Measurements from ENCODE around the gene CDA. TPM values are rescaled to one million over a fixed set of nuclear protein-coding genes. Genes with fewer than 3 reads are reported as not detected.

CDA gene
- total and polyA plus RNA-seq, 9 of the 15 experiments (the other 6 are each of a cell fraction or from before 2014, with no cell fraction given): not detected

DNA sequence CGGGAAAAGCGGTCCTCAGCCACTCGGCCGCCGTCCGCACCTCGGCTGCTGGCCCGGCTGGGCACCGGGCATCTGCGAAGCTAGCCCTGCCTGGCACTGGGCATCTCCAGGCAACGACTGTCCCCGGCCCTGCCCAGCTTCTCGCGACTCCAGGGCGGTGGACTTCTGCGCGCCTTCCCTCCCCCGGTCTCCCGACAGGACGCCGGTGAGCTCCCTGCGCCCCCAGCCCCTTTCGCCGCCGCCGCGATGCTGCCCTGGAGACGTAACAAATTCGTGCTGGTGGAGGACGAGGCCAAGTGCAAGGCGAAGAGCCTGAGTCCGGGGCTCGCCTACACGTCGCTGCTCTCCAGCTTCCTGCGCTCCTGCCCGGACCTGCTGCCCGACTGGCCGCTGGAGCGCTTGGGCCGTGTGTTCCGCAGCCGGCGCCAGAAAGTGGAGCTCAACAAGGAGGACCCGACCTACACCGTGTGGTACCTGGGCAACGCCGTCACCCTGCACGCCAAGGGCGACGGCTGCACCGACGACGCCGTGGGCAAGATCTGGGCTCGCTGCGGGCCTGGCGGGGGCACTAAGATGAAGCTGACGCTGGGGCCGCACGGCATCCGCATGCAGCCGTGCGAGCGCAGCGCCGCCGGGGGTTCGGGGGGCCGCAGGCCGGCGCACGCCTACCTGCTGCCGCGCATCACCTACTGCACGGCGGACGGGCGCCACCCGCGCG is 36.0 kb upstream of the CDA start (continued):
- TF ChIP-seq, protein P1, sequence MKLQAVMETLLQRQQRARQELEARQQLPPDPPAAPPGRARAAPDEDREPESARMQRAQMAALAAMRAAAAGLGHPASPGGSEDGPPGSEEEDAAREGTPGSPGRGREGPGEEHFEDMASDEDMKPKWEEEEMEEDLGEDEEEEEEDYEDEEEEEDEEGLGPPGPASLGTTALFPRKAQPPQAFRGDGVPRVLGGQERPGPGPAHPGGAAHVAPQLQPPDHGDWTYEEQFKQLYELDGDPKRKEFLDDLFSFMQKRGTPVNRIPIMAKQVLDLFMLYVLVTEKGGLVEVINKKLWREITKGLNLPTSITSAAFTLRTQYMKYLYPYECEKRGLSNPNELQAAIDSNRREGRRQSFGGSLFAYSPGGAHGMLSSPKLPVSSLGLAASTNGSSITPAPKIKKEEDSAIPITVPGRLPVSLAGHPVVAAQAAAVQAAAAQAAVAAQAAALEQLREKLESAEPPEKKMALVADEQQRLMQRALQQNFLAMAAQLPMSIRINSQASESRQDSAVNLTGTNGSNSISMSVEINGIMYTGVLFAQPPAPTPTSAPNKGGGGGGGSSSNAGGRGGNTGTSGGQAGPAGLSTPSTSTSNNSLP (IDR thresholded peaks at IDR 0.05; ENCODE audit: borderline replicate concordance, low read depth, low read length): no peak
- TF ChIP-seq, protein P2, sequence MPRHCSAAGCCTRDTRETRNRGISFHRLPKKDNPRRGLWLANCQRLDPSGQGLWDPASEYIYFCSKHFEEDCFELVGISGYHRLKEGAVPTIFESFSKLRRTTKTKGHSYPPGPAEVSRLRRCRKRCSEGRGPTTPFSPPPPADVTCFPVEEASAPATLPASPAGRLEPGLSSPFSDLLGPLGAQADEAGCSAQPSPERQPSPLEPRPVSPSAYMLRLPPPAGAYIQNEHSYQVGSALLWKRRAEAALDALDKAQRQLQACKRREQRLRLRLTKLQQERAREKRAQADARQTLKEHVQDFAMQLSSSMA (CRISPR knock-in tag; IDR thresholded peaks at IDR 0.05): no peak
- TF ChIP-seq NR2F6 (CRISPR knock-in tag; IDR thresholded peaks at IDR 0.05): no peak
- TF ChIP-seq, protein P3, sequence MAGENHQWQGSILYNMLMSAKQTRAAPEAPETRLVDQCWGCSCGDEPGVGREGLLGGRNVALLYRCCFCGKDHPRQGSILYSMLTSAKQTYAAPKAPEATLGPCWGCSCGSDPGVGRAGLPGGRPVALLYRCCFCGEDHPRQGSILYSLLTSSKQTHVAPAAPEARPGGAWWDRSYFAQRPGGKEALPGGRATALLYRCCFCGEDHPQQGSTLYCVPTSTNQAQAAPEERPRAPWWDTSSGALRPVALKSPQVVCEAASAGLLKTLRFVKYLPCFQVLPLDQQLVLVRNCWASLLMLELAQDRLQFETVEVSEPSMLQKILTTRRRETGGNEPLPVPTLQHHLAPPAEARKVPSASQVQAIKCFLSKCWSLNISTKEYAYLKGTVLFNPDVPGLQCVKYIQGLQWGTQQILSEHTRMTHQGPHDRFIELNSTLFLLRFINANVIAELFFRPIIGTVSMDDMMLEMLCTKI (IDR thresholded peaks at IDR 0.05; ENCODE audit: partially characterized antibody): no peak
- no peak for TF ChIP-seq RBM14 (IDR thresholded peaks at IDR 0.05; ENCODE audit: borderline replicate concordance, insufficient read depth, low read depth, low read length)
- TF ChIP-seq BRCA1 (IDR thresholded peaks at IDR 0.05): no peak
- no peak for TF ChIP-seq BRCA1 (CRISPR knock-in tag; IDR thresholded peaks at IDR 0.05)
- TF ChIP-seq, protein P4, sequence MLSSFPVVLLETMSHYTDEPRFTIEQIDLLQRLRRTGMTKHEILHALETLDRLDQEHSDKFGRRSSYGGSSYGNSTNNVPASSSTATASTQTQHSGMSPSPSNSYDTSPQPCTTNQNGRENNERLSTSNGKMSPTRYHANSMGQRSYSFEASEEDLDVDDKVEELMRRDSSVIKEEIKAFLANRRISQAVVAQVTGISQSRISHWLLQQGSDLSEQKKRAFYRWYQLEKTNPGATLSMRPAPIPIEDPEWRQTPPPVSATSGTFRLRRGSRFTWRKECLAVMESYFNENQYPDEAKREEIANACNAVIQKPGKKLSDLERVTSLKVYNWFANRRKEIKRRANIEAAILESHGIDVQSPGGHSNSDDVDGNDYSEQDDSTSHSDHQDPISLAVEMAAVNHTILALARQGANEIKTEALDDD (IDR thresholded peaks at IDR 0.05): no peak
- no peak for TF ChIP-seq ZNF77 (CRISPR knock-in tag; IDR thresholded peaks at IDR 0.05)
